ENCODE data around the gene PRDM2.

DNA sequence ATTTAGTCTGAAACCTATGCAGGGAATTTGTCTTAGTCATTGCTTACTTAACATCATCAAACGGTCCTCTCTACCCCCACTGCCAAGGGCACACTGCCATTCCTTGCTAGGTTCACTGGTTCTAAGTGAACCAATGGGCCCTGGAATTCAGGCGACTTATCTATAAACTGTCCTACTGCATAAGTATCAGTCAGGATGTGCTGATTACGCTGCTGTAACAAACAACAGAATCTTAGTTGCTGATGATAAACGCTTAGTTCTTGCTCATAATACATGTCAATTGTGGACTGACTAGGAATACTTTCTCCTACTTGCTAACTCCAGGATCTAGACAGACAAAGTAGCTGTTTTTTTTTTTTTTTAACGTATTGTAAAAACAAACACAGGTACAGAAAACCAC lies 136.1 kb downstream of the PRDM2 start:
- TF ChIP-seq CSDC2 (CRISPR knock-in tag; IDR thresholded peaks at IDR 0.05) = no peak
- TF ChIP-seq ZFP3 (CRISPR knock-in tag; IDR thresholded peaks at IDR 0.05) = no peak
- no peak for TF ChIP-seq ARNTL (CRISPR knock-in tag; IDR thresholded peaks at IDR 0.05; ENCODE audit: borderline replicate concordance, low read depth)
- TF ChIP-seq BACH2 (CRISPR knock-in tag; IDR thresholded peaks at IDR 0.05; ENCODE audit: borderline replicate concordance) = no peak
- TF ChIP-seq, protein P1, sequence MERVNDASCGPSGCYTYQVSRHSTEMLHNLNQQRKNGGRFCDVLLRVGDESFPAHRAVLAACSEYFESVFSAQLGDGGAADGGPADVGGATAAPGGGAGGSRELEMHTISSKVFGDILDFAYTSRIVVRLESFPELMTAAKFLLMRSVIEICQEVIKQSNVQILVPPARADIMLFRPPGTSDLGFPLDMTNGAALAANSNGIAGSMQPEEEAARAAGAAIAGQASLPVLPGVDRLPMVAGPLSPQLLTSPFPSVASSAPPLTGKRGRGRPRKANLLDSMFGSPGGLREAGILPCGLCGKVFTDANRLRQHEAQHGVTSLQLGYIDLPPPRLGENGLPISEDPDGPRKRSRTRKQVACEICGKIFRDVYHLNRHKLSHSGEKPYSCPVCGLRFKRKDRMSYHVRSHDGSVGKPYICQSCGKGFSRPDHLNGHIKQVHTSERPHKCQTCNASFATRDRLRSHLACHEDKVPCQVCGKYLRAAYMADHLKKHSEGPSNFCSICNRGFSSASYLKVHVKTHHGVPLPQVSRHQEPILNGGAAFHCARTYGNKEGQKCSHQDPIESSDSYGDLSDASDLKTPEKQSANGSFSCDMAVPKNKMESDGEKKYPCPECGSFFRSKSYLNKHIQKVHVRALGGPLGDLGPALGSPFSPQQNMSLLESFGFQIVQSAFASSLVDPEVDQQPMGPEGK (CRISPR knock-in tag; IDR thresholded peaks at IDR 0.05; ENCODE audit: borderline replicate concordance) = no peak
- TF ChIP-seq, protein P2, sequence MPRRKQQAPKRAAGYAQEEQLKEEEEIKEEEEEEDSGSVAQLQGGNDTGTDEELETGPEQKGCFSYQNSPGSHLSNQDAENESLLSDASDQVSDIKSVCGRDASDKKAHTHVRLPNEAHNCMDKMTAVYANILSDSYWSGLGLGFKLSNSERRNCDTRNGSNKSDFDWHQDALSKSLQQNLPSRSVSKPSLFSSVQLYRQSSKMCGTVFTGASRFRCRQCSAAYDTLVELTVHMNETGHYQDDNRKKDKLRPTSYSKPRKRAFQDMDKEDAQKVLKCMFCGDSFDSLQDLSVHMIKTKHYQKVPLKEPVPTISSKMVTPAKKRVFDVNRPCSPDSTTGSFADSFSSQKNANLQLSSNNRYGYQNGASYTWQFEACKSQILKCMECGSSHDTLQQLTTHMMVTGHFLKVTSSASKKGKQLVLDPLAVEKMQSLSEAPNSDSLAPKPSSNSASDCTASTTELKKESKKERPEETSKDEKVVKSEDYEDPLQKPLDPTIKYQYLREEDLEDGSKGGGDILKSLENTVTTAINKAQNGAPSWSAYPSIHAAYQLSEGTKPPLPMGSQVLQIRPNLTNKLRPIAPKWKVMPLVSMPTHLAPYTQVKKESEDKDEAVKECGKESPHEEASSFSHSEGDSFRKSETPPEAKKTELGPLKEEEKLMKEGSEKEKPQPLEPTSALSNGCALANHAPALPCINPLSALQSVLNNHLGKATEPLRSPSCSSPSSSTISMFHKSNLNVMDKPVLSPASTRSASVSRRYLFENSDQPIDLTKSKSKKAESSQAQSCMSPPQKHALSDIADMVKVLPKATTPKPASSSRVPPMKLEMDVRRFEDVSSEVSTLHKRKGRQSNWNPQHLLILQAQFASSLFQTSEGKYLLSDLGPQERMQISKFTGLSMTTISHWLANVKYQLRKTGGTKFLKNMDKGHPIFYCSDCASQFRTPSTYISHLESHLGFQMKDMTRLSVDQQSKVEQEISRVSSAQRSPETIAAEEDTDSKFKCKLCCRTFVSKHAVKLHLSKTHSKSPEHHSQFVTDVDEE (CRISPR knock-in tag; IDR thresholded peaks at IDR 0.05) = no peak
- no peak for TF ChIP-seq RARB (CRISPR knock-in tag; IDR thresholded peaks at IDR 0.05)

Measured in SK-N-SH treated with all-trans-retinoic acid at 6 μM for 48 hours (cell line).